Fibroblast of lung (primary cell): ENCODE data around the gene LARP4B. TPM values are rescaled to one million over a fixed set of nuclear protein-coding genes. Genes with fewer than 3 reads are reported as not detected.

Experiments
- DNase-seq, 2 donors: peaks; one replicate each; pipeline versions ENCODE4 v3.0.0 to v3.0.0-alpha.2; 2010; ENCODE audit warnings: low read depth in 2 of 2
- H2AFZ ChIP-seq: 2 replicates; pipeline ENCODE4 v1.5.1; 2012; ENCODE audit warnings: low read length, control low read depth, inconsistent platforms
- H3K27ac ChIP-seq: 2 replicates; pipeline ENCODE4 v1.5.1; 2011; ENCODE audit warnings: low read length, control low read depth; ENCODE audit not compliant: insufficient read depth
- H3K27me3 ChIP-seq: 2 replicates; pipeline ENCODE4 v1.5.1; 2011; ENCODE audit warnings: mild to moderate bottlenecking, low read length; ENCODE audit not compliant: control insufficient read depth, insufficient read depth
- H3K36me3 ChIP-seq: 2 replicates; pipeline ENCODE4 v1.5.1; 2011; ENCODE audit warnings: low read length; ENCODE audit not compliant: control insufficient read depth, insufficient read depth
- H3K4me1 ChIP-seq: 2 replicates; pipeline ENCODE4 v1.5.1; 2011; ENCODE audit warnings: low read length; ENCODE audit not compliant: control insufficient read depth, insufficient read depth; ENCODE audit errors: extremely low read depth
- H3K4me2 ChIP-seq: 2 replicates; pipeline ENCODE4 v1.5.1; 2011; ENCODE audit warnings: low read length, control low read depth; ENCODE audit not compliant: insufficient read depth; ENCODE audit errors: extremely low read depth
- H3K4me3 ChIP-seq, 4 experiments: fragments of 200-600 bp in 1 of 4; sonication (generic) in 1 of 4; replicated peaks in 1 of 4; 2 replicates each; pipeline ENCODE4 v1.5.1; 2011 to 2016; ENCODE audit warnings: low read length in 4 of 4, low read depth in 3 of 4, mild to moderate bottlenecking in 3 of 4, control low read depth in 2 of 4, inconsistent platforms in 1 of 4, mixed read lengths in 1 of 4; ENCODE audit not compliant: insufficient read depth in 1 of 4; ENCODE audit errors: control extremely low read depth in 1 of 4
- H3K79me2 ChIP-seq: 2 replicates; pipeline ENCODE4 v1.5.1; 2012; ENCODE audit warnings: mild to moderate bottlenecking, low read length, inconsistent platforms; ENCODE audit not compliant: control insufficient read depth, insufficient read depth
- H3K9ac ChIP-seq: 2 replicates; pipeline ENCODE4 v1.5.1; 2011; ENCODE audit warnings: mild to moderate bottlenecking, low read length, control low read depth; ENCODE audit not compliant: insufficient read depth
- H3K9me3 ChIP-seq: 2 replicates; pipeline ENCODE4 v1.5.1; 2012; ENCODE audit warnings: low read depth, low read length; ENCODE audit not compliant: control insufficient read depth, insufficient read depth
- H4K20me1 ChIP-seq: 2 replicates; pipeline ENCODE4 v1.5.1; 2011; ENCODE audit warnings: low read length; ENCODE audit not compliant: control insufficient read depth, insufficient read depth; ENCODE audit errors: extremely low read depth
- CTCF ChIP-seq, 2 donors: IDR thresholded peaks in 1 of 2; conservative IDR thresholded peaks in 1 of 2; 1 replicate in 1 of 2; 2 replicates in 1 of 2; pipeline ENCODE4 v1.5.1; 2011 to 2012; ENCODE audit warnings: low read length in 2 of 2, control low read depth in 1 of 2, inconsistent platforms in 1 of 2, low read depth in 1 of 2, mild to moderate bottlenecking in 1 of 2
- EZH2 ChIP-seq: IDR thresholded peaks from 2 replicates; pipeline ENCODE4 v1.5.1; 2012; ENCODE audit warnings: low read length, control low read depth, mild to moderate bottlenecking; ENCODE audit errors: missing control alignments
- polyA plus RNA-seq, 2 donors: library from polyadenylated mRNA; depleted of rRNA in 1 of 2; stranded (reverse) in 1 of 2; unstranded in 1 of 2; fragments of >200 nt; gene quantifications; 2 replicates each; pipeline ENCODE4 v1.2.1, GENCODE V29; 2011 to 2012; ENCODE audit warnings: missing spikeins in 1 of 2
- total RNA-seq: library from RNA; depleted of rRNA; stranded (reverse); fragments of >200 nt; gene quantifications from 2 replicates; pipeline ENCODE4 v1.2.1, GENCODE V29; 2014

The LARP4B gene
- total and polyA plus RNA-seq, 2 donors (not counting 1 experiment from before 2014, with no cell fraction given): 25.4 to 38.6 TPM

- Histone ChIP-seq H3K4me3 (no peak overlapping the region), H3K9me3 (no peaks in the 10 kb centered on the region), H2AFZ (no peak overlapping the region), H3K27ac (no peak overlapping the region), H3K9ac (no peak overlapping the region), H3K27me3 (no peaks in the 10 kb centered on the region), H3K79me2 (peaks cover 98% of the 10 kb centered on the region), H3K36me3 (no peaks in the 10 kb centered on the region), H3K4me1 (peaks cover 3% of the 10 kb centered on the region), H4K20me1 (peaks cover 6% of the 10 kb centered on the region), H3K4me2 (no peak overlapping the region)
- no peak for DNase-seq
- no peak for TF ChIP-seq EZH2
These were observed 5.3 kb downstream of the LARP4B start for GRCh38 chr10:926075-926698.

DNA sequence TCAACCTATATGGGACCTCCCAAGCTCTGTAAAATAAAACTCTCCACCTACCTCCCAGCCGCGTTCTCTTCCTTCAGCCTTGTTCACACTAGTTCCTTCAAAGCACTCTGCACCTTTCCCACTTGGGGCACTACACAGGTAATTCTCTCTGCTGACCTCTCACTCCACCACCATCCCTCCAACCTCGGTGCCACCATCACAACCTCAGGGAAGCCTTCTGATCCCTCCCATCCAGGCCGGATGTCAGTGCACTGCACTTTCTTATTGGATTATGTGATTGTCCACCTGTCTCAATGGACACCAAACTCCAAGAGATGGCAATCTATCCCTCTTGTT is 7.0 kb downstream of the LARP4B start:
- peaks cover 3% of the 10 kb centered on the region for H3K4me1 ChIP-seq
- H3K4me3 ChIP-seq: no peak overlapping the region
- H2AFZ ChIP-seq: no peak overlapping the region
- no peaks in the 10 kb centered on the region for H3K27me3 ChIP-seq
- H3K9ac ChIP-seq: no peak overlapping the region
- no peak overlapping the region for H3K4me2 ChIP-seq
- DNase-seq: no peak
- no peaks in the 10 kb centered on the region for H3K36me3 ChIP-seq
- peaks cover 6% of the 10 kb centered on the region for H4K20me1 ChIP-seq
- H3K9me3 ChIP-seq: no peaks in the 10 kb centered on the region
- H3K27ac ChIP-seq: no peak overlapping the region
- H3K79me2 ChIP-seq: peaks cover 98% of the 10 kb centered on the region
- TF ChIP-seq CTCF (conservative IDR thresholded peaks at IDR 0.05 in 1 of 2, IDR thresholded peaks at IDR 0.05 in 1 of 2; ENCODE audit: low read depth in 1 of 2, low read length in 2 of 2) (no peak), EZH2 (no peak)

DNA sequence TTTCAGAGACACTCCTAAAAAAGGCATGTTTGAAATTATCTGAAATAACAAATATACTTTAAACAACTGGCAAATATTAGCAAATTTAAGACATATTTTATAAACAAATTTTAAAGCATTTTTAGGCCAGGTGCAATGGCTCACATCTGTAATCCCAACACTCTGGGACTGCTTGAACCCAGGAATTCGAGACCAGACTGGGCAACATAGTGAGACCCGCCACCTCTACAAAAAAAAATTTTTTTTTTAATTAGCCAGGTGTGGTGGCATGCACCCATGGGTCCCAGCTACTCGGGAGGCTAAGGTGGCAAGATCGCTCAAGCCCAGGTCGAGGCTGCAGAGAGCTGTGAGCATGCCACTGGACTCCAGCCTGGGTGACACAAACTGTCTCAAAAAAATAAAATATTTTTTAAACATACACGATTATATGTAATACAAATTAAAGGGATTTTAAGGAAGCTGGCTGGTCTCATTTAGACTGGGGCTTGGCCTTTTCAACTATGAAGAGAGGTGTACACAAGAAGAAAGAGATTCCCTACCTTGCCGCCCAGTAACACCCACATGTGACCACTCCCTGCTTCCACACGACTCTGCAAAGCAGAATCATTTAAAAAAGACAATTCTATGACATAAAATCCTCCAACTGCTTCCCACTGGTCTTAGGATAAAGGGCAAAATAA is 7.5 kb downstream of the LARP4B start:
- Histone ChIP-seq H3K4me3 (no peak overlapping the region), H4K20me1 (peaks cover 6% of the 10 kb centered on the region), H3K27ac (no peak overlapping the region), H3K4me1 (peaks cover 3% of the 10 kb centered on the region), H3K9me3 (no peaks in the 10 kb centered on the region), H3K27me3 (no peaks in the 10 kb centered on the region), H3K79me2 (peaks cover 98% of the 10 kb centered on the region), H3K4me2 (no peak overlapping the region), H2AFZ (no peak overlapping the region), H3K9ac (no peak overlapping the region), H3K36me3 (no peaks in the 10 kb centered on the region)
- DNase-seq: no peak
- TF ChIP-seq EZH2 (no peak), CTCF (conservative IDR thresholded peaks at IDR 0.05 in 1 of 2, IDR thresholded peaks at IDR 0.05 in 1 of 2; ENCODE audit: low read depth in 1 of 2, low read length in 2 of 2) (no peak)
